Measurements from ENCODE around the gene SMG9. TPM values are rescaled to one million over a fixed set of nuclear protein-coding genes. Genes with fewer than 3 reads are reported as not detected.

The SMG9 gene
- total RNA-seq, 1 donor from 2014 or later = 87.6 TPM

DNA sequence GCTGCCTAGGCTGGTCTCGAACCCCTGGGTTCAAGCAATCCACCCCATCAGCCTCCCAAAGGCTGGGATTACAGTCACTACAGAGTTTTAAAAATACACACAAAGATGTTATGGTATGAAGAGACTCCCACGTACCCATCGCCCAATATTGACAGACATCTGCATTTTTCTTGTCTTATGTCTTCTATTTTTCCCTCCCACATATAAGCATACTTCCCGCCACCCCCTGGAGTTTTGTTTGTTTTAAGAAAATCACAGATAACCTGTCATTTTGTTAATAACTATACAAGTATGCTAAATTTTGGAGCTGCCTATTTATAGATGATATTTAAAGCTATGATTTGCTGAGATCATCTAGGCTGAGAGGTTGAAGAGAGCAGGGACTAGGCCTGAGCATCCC lies 6.2 kb upstream of the SMG9 start:
- Mint-ChIP-seq H3K27me3 (ENCODE audit: low read depth) (no peaks in the 10 kb centered on the region), H3K36me3 (ENCODE audit: low read depth) (peaks cover 3% of the 10 kb centered on the region), H3K27ac (ENCODE audit: unreplicated experiment) (no peak overlapping the region), H3K4me1 (peaks cover 24% of the 10 kb centered on the region), H3K9me3 (no peaks in the 10 kb centered on the region), H3K4me3 (no peak overlapping the region)
- TF ChIP-seq, protein P1, sequence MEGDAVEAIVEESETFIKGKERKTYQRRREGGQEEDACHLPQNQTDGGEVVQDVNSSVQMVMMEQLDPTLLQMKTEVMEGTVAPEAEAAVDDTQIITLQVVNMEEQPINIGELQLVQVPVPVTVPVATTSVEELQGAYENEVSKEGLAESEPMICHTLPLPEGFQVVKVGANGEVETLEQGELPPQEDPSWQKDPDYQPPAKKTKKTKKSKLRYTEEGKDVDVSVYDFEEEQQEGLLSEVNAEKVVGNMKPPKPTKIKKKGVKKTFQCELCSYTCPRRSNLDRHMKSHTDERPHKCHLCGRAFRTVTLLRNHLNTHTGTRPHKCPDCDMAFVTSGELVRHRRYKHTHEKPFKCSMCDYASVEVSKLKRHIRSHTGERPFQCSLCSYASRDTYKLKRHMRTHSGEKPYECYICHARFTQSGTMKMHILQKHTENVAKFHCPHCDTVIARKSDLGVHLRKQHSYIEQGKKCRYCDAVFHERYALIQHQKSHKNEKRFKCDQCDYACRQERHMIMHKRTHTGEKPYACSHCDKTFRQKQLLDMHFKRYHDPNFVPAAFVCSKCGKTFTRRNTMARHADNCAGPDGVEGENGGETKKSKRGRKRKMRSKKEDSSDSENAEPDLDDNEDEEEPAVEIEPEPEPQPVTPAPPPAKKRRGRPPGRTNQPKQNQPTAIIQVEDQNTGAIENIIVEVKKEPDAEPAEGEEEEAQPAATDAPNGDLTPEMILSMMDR (conservative IDR thresholded peaks at IDR 0.05) = no peak
- DNase-seq (ENCODE audit: low read depth, low spot score) = no peak

DNA sequence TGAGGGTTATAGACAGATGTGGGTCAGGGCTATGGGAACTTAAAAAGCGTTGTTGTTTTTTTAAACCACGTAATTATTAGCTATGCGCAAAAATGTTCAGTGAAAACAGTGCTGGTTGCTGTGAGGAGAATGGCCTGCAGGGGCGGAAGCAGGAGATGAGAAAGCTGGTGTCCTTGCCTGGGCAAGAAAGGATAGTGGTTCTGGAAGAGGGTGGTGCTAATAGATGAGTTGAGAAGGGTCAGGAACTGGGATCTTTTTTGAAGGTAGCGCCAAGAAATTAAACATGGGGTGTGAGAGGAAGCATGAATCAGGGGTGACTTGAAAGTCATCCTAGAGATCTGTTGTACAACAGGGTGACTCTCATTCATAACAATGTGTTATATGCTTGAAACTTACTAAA lies 4.8 kb upstream of the SMG9 start:
- peak overlapping the region; percentile 48 for H3K4me3 Mint-ChIP-seq
- no peaks in the 10 kb centered on the region for H3K9me3 Mint-ChIP-seq
- peaks cover 3% of the 10 kb centered on the region for H3K36me3 Mint-ChIP-seq (ENCODE audit: low read depth)
- peaks cover 35% of the 10 kb centered on the region for H3K4me1 Mint-ChIP-seq
- peaks cover 4% of the 10 kb centered on the region for H3K27me3 Mint-ChIP-seq (ENCODE audit: low read depth)
- TF ChIP-seq, protein P1 (conservative IDR thresholded peaks at IDR 0.05) = peak; percentile 53
- no peak for DNase-seq (ENCODE audit: low read depth, low spot score)
- no peak overlapping the region for H3K27ac Mint-ChIP-seq (ENCODE audit: unreplicated experiment)

DNA sequence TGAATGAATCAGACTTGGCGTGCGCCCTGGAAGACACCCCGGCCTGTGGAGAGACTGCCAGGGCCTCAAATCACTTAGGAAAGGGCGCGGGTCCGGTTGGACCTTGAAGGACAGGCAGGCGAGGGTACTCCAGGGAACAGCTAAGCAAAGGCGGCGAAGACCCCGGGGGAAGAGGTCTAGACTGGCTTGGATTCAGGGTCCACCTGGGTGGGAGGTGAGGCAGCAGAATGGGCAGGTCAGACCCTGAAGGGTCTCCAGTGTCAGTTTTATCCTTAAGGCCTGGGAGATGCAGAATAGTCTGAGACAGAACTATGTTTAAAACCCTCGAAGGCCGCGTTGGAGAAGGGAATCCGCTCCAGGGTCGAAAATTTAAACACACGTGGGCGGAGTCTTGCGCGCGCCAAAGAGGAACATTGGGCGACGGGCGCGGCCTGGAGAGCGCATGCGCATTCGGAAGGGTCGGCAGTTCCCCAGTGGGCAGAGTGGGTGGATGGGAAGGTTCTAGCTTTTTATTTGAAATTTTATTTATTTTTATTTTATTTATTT lies 567 bp upstream of the SMG9 start:
- Mint-ChIP-seq H3K36me3 (ENCODE audit: low read depth) (peaks cover 14% of the 10 kb centered on the region), H3K4me1 (peaks cover 52% of the 10 kb centered on the region), H3K9me3 (no peaks in the 10 kb centered on the region), H3K4me3 (peak overlapping the region; percentile 99), H3K27me3 (ENCODE audit: low read depth) (peaks cover 4% of the 10 kb centered on the region), H3K27ac (ENCODE audit: unreplicated experiment) (peak overlapping the region; percentile 100)
- DNase-seq (ENCODE audit: low read depth, low spot score) = peak; percentile 68
- TF ChIP-seq, protein P1 (conservative IDR thresholded peaks at IDR 0.05) = no peak

DNA sequence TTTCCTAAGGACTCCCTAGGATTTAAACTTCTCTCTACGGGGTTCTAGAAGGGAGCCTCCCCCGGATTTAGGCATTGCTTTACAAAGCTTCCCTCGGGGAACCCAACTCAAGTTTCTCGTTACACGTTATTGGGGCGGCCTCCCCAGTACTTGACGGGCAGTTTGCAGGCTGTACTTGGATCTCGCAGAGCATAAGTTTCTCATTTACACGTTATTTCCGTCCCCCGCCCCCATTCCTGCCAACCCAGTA lies 584 bp downstream of the SMG9 start:
- peaks cover 4% of the 10 kb centered on the region for H3K27me3 Mint-ChIP-seq (ENCODE audit: low read depth)
- DNase-seq (ENCODE audit: low read depth, low spot score) = no peak
- peak overlapping the region; percentile 81 for H3K27ac Mint-ChIP-seq (ENCODE audit: unreplicated experiment)

DNA sequence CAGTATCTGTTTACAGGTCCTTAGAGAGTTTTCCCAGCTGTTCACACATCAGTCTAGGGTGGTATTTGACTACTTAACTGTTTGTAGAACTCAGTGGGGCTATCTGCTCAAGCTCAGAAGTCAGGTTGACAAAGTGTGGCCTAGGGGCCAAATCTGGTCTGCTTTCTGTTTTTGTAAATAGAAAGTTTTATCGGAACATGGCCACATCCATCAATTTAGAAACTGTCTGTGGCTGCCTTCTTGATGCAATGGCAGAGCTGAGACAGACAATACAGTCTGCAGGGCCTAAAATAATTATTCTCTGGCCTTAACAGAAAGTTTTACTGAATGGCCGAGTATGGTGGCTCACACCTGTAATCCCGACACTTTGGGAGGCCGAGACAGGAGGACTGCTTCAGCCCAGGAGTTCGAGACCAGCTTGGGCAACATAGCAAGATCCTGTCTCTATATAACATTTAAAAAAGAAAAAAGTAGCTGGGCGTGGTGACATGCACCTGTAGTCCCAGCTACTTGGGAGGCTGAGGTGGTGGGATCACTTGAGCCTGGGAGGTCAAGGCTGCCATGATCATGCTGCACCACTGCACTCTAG lies 2.4 kb downstream of the SMG9 start:
- no peak for DNase-seq (ENCODE audit: low read depth, low spot score)
- no peak overlapping the region for H3K27ac Mint-ChIP-seq (ENCODE audit: unreplicated experiment)
- H3K9me3 Mint-ChIP-seq = no peaks in the 10 kb centered on the region
- TF ChIP-seq, protein P1 (conservative IDR thresholded peaks at IDR 0.05) = no peak
- peaks cover 38% of the 10 kb centered on the region for H3K4me1 Mint-ChIP-seq
- peak overlapping the region; percentile 66 for H3K4me3 Mint-ChIP-seq
- peaks cover 22% of the 10 kb centered on the region for H3K36me3 Mint-ChIP-seq (ENCODE audit: low read depth)
- H3K27me3 Mint-ChIP-seq (ENCODE audit: low read depth) = peaks cover 4% of the 10 kb centered on the region

More for the DNA sequence above, 584 bp downstream of the SMG9 start:
- Mint-ChIP-seq H3K9me3 (no peaks in the 10 kb centered on the region), H3K4me1 (peaks cover 46% of the 10 kb centered on the region), H3K4me3 (peak overlapping the region; percentile 99), H3K36me3 (ENCODE audit: low read depth) (peaks cover 19% of the 10 kb centered on the region)
- TF ChIP-seq, protein P1 (conservative IDR thresholded peaks at IDR 0.05) = no peak

All from neural crest cell (in vitro differentiated cells).